Measurements from ENCODE around the gene NCKAP5. TPM values are rescaled to one million over a fixed set of nuclear protein-coding genes. Genes with fewer than 3 reads are reported as not detected.

The NCKAP5 gene
- total and polyA plus RNA-seq, 2 donors (not counting 1 experiment from before 2014, with no cell fraction given), result not detected

DNA sequence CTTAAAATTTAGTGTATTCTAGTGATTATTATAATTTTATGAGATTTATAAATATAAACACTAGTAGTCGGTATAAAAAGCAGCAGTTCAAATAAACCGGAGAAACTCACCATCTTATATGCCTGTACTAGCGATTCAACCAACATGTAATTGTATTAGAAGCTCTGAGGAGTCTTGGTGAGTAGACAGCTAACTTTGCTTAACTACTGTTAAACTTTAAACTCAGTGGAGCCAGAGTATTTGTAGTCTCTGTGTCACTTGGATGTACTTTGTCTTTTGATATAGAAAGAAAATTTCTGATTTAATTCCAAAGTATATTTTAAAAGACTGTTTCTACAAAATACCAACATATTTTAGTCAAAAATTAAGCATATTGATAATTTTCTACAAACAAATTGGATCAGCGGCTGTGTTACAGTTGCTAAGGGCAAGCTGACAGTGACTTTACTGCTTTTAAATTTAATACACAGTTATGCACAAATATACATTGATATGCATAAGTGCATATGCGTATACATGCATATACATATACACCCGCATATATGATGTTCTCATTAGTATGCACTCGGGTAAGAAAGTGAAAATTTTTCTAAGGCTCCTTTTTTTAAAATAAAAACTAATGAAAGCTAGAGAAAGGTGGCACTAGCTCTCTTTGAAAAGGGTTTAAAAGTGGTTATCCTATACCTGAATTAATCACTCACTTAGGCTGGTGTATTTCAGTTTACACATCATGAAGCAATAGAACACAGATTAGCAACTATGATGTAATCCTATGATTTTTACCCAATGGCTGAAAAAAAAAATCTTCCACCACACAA, 374.5 kb downstream of the NCKAP5 start:
- H3K4me1 Mint-ChIP-seq, result no peaks in the 10 kb centered on the region
- no peaks in the 10 kb centered on the region for H3K36me3 ChIP-seq (replicated peaks in 1 of 2; ENCODE audit: control extremely low read depth in 1 of 2, control insufficient read depth in 1 of 2, extremely low read depth in 1 of 2, insufficient read depth in 2 of 2, low read length in 1 of 2)
- no peaks in the 10 kb centered on the region for H3K27me3 Mint-ChIP-seq
- WGBS (ENCODE audit: insufficient coverage), result no CpG with 5 or more reads among the region's 7 CpGs
- H3K4me1 ChIP-seq (ENCODE audit: control insufficient read depth in 2 of 2, insufficient read depth in 2 of 2, low read length in 2 of 2), result no peaks in the 10 kb centered on the region
- no peak overlapping the region for H3K9ac ChIP-seq (ENCODE audit: low read length)
- intact Hi-C loops (cut with micrococcal nuclease), result no loop called here
- H3K27ac Mint-ChIP-seq, result no peak overlapping the region
- H3K27ac ChIP-seq (ENCODE audit: low read length in 2 of 2), result no peak overlapping the region
- H3K27me3 ChIP-seq (replicated peaks in 1 of 4; ENCODE audit: control extremely low read depth in 1 of 4, control insufficient read depth in 3 of 4, insufficient read depth in 4 of 4, low read length in 3 of 4), result no peaks in the 10 kb centered on the region
- no peaks in the 10 kb centered on the region for H4K20me1 ChIP-seq (ENCODE audit: control insufficient read depth, insufficient read depth, low read length, poor library complexity, severe bottlenecking)
- no peak for ATAC-seq (ENCODE audit: low read depth)
- H3K4me3 Mint-ChIP-seq, result no peak overlapping the region
- POLR2A ChIA-PET, result no interaction called here
- H2AFZ ChIP-seq (ENCODE audit: insufficient read depth, low read depth, low read length, poor library complexity, severe bottlenecking), result no peak overlapping the region
- TF ChIP-seq, protein P1, sequence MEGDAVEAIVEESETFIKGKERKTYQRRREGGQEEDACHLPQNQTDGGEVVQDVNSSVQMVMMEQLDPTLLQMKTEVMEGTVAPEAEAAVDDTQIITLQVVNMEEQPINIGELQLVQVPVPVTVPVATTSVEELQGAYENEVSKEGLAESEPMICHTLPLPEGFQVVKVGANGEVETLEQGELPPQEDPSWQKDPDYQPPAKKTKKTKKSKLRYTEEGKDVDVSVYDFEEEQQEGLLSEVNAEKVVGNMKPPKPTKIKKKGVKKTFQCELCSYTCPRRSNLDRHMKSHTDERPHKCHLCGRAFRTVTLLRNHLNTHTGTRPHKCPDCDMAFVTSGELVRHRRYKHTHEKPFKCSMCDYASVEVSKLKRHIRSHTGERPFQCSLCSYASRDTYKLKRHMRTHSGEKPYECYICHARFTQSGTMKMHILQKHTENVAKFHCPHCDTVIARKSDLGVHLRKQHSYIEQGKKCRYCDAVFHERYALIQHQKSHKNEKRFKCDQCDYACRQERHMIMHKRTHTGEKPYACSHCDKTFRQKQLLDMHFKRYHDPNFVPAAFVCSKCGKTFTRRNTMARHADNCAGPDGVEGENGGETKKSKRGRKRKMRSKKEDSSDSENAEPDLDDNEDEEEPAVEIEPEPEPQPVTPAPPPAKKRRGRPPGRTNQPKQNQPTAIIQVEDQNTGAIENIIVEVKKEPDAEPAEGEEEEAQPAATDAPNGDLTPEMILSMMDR (IDR thresholded peaks at IDR 0.05), result no peak
- TF ChIP-seq EZH2 (IDR thresholded peaks at IDR 0.05; ENCODE audit: borderline replicate concordance, insufficient read depth, low read depth, low read length, poor library complexity, severe bottlenecking), result no peak
- no peaks in the 10 kb centered on the region for H3K79me2 ChIP-seq (ENCODE audit: control insufficient read depth, insufficient read depth, low read length)
- DNase-seq, result no peak
- no peak overlapping the region for H3K4me2 ChIP-seq (replicated peaks; ENCODE audit: low read depth, low read length, poor library complexity, severe bottlenecking)
- CTCF ChIA-PET, result no interaction called here
- peaks cover 1% of the 10 kb centered on the region for H3K9me3 Mint-ChIP-seq (ENCODE audit: insufficient read depth)
- no peaks in the 10 kb centered on the region for H3K9me3 ChIP-seq (ENCODE audit: control extremely low read depth in 1 of 3, control insufficient read depth in 2 of 3, insufficient read depth in 1 of 3, low read length in 2 of 3)
- no peak overlapping the region for H3K4me3 ChIP-seq (ENCODE audit: control extremely low read depth in 1 of 5, extremely low read depth in 1 of 5, insufficient read depth in 1 of 5, low read depth in 2 of 5, low read length in 4 of 5)

DNA sequence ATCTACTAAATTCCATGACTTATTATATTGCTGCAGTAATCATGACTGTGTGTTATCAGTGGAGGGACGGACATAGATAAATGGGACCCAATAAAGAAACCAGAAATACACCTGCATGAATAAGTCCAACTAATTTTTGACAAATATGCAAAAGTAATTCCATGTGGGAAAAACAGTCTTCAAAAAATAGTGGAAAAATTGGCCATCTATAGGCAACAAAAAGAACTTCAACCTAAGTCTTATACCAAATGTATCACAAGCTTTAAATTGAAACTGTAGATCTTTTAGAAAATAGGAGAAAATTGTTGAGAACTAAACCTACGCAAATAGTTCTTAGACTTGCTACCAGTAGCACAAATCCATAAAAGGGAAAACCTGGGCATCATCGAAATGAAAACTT, 376.2 kb downstream of the NCKAP5 start:
- no peaks in the 10 kb centered on the region for H3K36me3 ChIP-seq (replicated peaks in 1 of 2; ENCODE audit: control extremely low read depth in 1 of 2, control insufficient read depth in 1 of 2, extremely low read depth in 1 of 2, insufficient read depth in 2 of 2, low read length in 1 of 2)
- Mint-ChIP-seq H3K4me3 (no peak overlapping the region), H3K4me1 (no peaks in the 10 kb centered on the region), H3K9me3 (ENCODE audit: insufficient read depth) (peaks cover 2% of the 10 kb centered on the region), H3K27ac (no peak overlapping the region), H3K27me3 (no peaks in the 10 kb centered on the region)
- no peak overlapping the region for H3K9ac ChIP-seq (ENCODE audit: low read length)
- H3K79me2 ChIP-seq (ENCODE audit: control insufficient read depth, insufficient read depth, low read length), result no peaks in the 10 kb centered on the region
- intact Hi-C loops (cut with micrococcal nuclease), result no loop called here
- TF ChIP-seq, protein P1 (IDR thresholded peaks at IDR 0.05), result no peak
- no peak for TF ChIP-seq EZH2 (IDR thresholded peaks at IDR 0.05; ENCODE audit: borderline replicate concordance, insufficient read depth, low read depth, low read length, poor library complexity, severe bottlenecking)
- ChIA-PET CTCF (no interaction called here), POLR2A (no interaction called here)
- no peaks in the 10 kb centered on the region for H3K9me3 ChIP-seq (ENCODE audit: control extremely low read depth in 1 of 3, control insufficient read depth in 2 of 3, insufficient read depth in 1 of 3, low read length in 2 of 3)
- H3K4me2 ChIP-seq (replicated peaks; ENCODE audit: low read depth, low read length, poor library complexity, severe bottlenecking), result no peak overlapping the region
- no peaks in the 10 kb centered on the region for H3K27me3 ChIP-seq (replicated peaks in 1 of 4; ENCODE audit: control extremely low read depth in 1 of 4, control insufficient read depth in 3 of 4, insufficient read depth in 4 of 4, low read length in 3 of 4)
- no peak overlapping the region for H3K27ac ChIP-seq (ENCODE audit: low read length in 2 of 2)
- H3K4me3 ChIP-seq (ENCODE audit: control extremely low read depth in 1 of 5, extremely low read depth in 1 of 5, insufficient read depth in 1 of 5, low read depth in 2 of 5, low read length in 4 of 5), result no peak overlapping the region
- DNase-seq (no peak), ATAC-seq (ENCODE audit: low read depth) (no peak)
- H2AFZ ChIP-seq (ENCODE audit: insufficient read depth, low read depth, low read length, poor library complexity, severe bottlenecking), result no peak overlapping the region
- no peaks in the 10 kb centered on the region for H3K4me1 ChIP-seq (ENCODE audit: control insufficient read depth in 2 of 2, insufficient read depth in 2 of 2, low read length in 2 of 2)
- no CpG with 5 or more reads among the region's 3 CpGs for WGBS (ENCODE audit: insufficient coverage)
- no peaks in the 10 kb centered on the region for H4K20me1 ChIP-seq (ENCODE audit: control insufficient read depth, insufficient read depth, low read length, poor library complexity, severe bottlenecking)
